DND-41 (cell line): Measurements from ENCODE around the gene KLF11.

ENCODE experiments used
- EZH2 ChIP-seq: IDR thresholded peaks from 3 replicates; pipeline ENCODE4 v1.6.1; 2012; ENCODE audit warnings: borderline replicate concordance, low read depth, mild to moderate bottlenecking, moderate library complexity, low read length, inconsistent platforms; ENCODE audit not compliant: severe bottlenecking
- TF ChIP-seq, protein P1 (sequence below): IDR thresholded peaks from 2 replicates; pipeline ENCODE4 v1.5.1; 2012; ENCODE audit warnings: borderline replicate concordance, low read length, moderate library complexity, mild to moderate bottlenecking; ENCODE audit not compliant: poor library complexity, severe bottlenecking; ENCODE audit errors: extremely low read depth

DNA sequence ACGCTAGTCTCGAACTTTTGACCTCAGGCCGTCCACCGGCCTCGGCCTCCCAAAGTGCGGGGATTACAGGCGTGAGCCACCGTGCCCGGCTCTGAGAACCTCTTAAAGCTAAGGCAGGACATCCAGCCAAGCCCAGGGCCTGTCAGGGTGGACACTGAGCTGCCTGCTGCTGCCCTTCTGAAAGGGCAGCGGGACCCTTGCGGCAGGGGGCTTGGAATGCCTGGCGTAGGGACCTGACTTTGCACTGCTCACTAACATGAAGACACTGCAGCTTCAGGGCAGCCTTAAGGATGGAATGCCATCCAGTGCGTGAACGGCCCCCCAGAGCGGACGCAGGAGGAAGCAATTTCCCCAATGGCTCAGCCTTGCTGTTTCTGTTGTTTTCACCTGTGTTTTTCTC, 27.8 kb downstream of the KLF11 start:
- TF ChIP-seq, protein P1, sequence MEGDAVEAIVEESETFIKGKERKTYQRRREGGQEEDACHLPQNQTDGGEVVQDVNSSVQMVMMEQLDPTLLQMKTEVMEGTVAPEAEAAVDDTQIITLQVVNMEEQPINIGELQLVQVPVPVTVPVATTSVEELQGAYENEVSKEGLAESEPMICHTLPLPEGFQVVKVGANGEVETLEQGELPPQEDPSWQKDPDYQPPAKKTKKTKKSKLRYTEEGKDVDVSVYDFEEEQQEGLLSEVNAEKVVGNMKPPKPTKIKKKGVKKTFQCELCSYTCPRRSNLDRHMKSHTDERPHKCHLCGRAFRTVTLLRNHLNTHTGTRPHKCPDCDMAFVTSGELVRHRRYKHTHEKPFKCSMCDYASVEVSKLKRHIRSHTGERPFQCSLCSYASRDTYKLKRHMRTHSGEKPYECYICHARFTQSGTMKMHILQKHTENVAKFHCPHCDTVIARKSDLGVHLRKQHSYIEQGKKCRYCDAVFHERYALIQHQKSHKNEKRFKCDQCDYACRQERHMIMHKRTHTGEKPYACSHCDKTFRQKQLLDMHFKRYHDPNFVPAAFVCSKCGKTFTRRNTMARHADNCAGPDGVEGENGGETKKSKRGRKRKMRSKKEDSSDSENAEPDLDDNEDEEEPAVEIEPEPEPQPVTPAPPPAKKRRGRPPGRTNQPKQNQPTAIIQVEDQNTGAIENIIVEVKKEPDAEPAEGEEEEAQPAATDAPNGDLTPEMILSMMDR = no peak
- TF ChIP-seq EZH2 = no peak
